HG02970 (cell line): ENCODE measurements around the gene ARID1A.
"Not testable (repeated sequence)": the region's sequence is repeated elsewhere in the genome, so short reads cannot be mapped to it uniquely, and the experiment has no call there.

Experiments
- ATAC-seq: cut with Tn5 transposase; IDR thresholded peaks from one replicate; pipeline ENCODE4 v1.9.1; 2021; ENCODE audit warnings: mild to moderate bottlenecking, moderate library complexity, moderate number of reproducible peaks; ENCODE audit not compliant: unreplicated experiment, low FRiP score

The ARID1A gene

DNA sequence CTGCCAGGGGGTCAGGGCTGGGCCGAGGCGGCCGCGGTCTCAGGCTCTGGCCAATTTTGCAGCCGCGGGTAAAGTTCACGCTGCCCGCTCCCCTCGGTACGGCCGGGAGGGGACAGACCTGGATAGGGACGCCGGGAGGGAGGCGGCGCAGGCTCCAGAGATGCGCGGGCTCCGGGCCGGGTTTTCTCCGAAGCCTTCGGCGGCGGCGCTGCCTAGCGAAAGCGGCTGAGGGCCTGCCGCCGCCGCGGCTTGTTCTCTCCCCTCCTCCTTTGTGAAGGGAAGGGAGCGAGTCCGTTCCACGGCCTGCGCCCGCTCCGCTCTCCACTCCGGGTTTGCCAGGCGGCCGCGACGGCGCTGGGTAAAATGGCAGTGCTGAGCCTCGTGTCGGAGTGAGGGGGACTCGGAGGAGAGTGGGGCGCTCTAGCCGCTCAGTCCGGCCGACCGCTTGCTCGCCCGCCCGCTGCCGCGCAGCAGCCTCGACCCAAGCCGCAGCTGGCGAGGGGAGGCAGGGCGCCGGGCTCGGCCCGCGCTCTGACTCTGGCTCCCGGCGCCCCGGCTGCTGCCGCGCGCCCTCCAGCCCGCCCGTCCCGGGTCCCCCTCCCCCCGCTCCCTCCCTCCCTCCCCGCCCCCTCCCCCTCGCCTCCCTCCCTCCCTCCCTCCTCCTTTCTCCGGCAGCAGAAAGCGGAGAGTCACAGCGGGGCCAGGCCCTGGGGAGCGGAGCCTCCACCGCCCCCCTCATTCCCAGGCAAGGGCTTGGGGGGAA is at the start of gene ARID1A:
Gene ARID1A, plus strand, starts transcription at position 660 of the 763 bp plus-strand sequence. CDS start 389 bp downstream, outside the sequence.
- peak; percentile 38 for ATAC-seq

DNA sequence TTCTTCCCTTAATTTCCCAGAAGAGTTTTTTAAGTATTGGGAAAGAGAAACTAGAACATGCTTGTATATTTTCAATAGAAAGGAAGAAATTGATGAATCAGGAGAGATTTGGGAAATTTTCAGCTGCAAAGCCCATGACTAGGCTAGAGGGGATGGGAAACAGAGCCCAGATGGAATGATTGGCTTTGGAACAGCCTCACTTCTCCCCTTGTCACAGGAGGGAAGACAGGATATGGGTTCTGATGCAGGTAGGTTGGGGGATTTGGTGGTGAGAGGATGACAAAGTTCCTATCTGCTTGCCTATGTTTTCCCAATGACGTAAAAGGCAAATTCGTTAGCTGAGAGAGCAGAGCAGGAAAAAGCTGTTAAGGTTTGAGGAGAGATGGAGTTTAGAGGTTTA is 31.0 kb upstream of the ARID1A start:
- no peak for ATAC-seq

DNA sequence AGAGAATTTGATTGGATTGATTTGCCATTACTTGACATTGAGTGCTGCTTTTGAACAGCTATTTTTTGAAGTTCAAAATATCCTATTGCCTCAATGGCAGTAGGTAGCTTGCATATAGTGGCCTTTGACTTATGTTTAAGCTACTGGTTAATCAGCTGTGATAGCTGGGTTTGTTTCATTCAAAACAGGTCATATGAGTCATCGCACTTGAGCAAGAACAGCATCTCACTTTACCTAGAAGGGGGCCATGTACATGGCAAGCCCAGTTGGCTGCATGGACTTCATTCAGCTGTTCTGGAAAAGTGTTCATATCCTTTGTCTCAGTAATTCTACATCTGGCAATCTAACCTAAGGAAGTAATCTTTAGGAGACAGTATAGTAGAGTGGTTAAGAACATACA is 29.0 kb upstream of the ARID1A start:
- ATAC-seq = no peak

DNA sequence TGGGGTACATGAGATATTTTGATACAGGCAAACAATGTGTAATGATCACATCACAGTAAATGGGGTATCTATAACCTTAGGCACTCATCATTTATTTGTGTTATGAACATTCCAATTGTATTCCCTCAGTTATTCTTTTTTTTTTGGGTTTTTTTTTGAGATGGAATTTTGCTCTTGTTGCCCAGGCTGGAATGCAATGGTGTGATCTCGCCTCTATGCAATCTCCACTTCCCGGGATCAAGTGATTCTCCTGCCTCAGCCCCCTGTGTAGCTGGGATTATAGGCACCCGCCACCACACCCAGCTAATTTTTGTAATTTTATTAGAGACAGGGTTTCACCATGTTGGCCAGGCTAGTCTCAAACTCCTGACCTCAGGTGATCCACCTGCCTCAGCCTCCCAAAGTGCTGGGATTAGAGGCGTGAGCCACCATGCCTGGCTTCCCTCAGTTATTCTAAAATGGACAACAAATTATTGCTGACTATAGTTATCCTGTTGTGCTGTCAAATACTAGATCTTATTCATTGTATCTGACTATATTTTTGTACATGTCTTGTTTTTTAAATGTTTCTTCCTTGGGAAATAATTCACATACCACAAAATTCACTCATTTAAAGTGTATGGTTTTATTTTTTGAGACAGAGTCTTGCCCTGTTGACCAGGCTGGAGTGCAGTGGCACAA is 27.6 kb upstream of the ARID1A start:
- not testable (repeated sequence) for ATAC-seq

GRCh38 chr1:26677306-26678115 is 18.3 kb upstream of the ARID1A start:
- no peak for ATAC-seq

GRCh38 chr1:26684763-26685508 is 10.9 kb upstream of the ARID1A start:
- ATAC-seq = no peak

GRCh38 chr1:26686795-26687194 is 9.0 kb upstream of the ARID1A start:
- no peak for ATAC-seq

DNA sequence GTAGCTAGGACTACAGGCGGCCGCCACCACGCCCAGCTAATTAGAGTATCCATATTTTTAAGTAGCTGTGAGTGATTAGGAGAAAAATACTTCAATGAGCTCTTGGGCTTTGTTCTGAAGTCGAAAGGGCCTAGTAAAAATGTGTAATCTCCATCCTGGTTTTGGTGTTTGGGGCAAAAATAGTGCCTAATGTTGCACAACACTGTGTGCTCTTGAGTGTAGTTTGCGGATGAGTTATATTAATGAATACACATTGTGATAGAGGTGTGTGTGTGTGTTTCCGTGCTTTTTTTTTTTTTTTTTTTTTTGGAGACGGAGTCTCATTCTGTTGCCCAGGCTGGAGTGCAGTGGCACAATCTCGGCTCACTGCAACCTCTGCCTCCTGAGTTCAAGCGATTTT is 6.3 kb upstream of the ARID1A start:
- ATAC-seq = no peak

DNA sequence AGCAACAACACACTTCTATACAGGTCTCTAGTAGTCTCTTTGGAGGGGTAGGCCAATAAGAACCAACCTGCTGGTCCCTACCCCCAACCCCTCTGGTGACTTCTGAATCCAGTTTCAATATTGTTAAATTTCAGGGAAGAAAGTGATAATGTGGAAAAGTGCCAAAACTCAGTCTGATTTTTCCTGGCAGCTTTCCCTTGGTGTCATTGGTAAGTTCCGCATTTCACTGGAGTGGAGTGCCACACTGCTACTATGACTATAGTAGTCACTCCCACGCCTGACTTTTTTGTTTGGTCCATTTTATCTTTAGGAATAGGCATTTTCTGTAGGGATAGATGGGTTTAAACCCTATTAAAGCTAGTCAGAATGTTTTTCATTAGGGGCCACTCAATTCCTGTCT is 5.7 kb upstream of the ARID1A start:
- no peak for ATAC-seq

DNA sequence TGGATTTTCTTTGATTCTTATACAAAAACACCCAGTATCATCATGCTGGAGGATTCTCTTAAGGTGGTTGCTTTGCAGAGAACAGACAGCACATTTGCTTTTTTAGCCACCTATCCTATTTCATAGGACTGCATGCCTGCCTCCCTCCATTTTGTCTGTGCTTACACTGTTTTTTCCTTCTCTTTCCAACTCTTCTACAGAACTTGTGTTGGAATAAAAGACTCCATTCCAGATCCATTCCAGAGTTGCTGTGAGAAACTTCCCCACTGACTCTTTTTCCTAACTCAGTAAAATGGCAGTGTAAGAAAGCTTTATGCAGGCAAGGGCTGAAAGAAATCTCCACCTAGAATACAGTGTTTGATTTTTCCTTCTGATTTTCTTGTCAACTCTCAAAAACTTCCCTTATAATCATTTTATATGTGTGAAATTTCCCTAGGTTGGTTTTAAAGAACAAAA is 5.2 kb upstream of the ARID1A start:
- ATAC-seq = no peak

DNA sequence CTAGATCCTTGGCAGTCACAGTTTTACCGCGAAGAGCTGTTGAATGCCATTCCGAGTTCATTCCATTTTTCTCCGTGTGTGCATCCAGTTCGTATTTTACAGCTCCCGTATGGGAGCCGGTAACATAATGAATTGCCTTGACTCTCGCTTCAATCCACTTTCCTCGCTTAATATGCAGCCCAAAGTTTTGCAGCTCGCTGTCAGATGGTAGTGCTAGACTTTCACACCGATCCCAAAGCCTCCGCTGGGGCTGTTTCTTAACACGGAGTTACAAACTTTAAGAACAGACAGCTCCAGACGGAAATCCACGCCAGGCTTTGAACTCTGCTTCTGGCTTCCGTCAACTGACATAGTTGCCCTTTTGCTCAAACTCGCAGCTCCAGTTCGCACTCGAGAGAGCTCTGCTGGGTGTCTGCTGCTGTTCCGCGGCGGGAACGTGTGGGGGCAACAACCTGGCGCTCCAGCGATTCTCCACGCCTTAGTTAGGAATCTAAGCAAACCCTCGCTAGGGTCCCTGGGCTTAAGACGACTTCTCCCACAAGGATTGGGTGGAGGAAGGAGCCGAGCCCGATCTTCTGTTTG is 3.5 kb upstream of the ARID1A start:
- no peak for ATAC-seq

GRCh38 chr1:26692793-26693490 is 2.9 kb upstream of the ARID1A start:
- ATAC-seq = no peak

DNA sequence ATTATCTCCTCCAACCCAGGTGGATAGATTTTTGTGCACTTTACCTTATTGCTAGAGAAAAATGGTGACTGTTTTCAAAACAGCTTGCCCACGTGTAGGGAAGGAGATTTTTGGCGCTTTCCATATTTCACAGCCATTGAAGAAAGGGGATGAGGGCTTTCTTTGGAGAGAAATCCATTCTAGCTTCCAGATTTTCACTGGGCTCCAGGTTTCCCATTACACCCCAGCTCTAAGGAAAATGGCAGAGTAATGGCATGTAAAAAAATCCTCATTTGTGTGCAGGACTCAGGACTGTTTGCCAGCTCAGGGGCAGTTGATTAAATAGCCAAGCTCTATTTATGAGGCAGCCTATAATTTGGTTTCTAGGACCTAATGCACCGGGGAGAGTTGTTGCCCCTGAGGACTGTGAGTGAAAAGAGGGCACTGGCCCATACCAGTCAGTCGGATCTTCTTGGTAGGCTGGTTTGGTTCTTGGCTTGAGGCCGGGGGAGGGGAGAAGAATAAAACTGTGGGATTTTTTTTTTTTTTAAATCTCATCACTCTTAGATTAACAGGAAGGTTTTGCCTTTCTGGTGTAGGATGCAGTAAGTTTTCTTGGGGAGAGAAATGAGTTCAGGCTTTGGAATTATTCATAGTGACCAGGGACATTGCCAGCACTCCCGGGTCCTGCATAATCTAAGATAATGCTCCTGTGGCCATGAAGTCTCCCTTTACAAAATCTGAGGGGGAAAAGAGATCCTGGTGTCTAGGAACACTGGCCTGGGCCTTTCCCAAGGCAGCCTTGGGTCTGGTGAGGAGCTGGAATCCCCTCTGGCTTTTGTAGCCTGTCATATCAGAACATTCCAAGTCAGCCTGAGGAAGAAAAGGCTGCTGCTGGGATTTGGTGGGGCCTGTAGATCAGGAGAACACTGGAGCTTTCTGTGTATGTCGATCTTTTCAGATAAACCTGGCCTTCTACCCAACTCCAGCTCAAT is 1.9 kb upstream of the ARID1A start:
- no peak for ATAC-seq

DNA sequence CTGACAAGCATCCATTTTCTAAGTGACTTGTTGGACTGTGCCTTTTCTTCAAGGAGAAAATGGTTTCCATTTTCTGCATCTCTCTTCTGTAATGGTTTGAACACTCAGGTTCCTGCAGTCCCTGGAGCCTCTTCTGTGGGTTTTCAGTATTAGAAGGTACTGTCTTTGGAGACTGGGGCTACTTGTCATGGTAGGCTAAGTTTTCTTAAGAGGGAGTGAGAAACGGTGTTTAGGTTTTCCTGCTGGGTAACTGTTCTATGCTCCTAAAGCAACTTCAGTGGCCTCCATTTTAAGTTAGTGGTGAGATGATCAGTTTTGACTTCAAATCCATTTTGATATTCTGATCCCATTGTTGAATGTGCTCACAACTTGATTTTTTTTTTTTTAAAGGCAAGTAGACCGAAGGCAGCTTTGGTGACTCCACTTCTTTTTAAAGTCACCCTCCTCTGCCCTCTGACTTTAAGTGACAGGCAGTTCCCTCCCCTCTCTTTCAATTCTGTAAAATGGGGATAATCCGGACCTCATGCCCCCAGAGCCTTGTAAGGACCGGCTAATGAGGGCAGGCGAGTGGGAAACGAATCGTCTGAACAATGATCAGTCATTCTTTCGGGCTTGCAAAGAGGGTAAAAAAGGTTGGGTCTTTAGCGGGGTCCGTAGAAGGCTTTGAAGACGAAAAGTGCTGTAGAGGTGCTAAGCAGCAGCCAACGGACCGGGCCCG is 1.0 kb upstream of the ARID1A start:
- no peak for ATAC-seq

- peak; percentile 3 for ATAC-seq
Measured at GRCh38 chr1:26696119-26696653, 371 bp downstream of the ARID1A start.

DNA sequence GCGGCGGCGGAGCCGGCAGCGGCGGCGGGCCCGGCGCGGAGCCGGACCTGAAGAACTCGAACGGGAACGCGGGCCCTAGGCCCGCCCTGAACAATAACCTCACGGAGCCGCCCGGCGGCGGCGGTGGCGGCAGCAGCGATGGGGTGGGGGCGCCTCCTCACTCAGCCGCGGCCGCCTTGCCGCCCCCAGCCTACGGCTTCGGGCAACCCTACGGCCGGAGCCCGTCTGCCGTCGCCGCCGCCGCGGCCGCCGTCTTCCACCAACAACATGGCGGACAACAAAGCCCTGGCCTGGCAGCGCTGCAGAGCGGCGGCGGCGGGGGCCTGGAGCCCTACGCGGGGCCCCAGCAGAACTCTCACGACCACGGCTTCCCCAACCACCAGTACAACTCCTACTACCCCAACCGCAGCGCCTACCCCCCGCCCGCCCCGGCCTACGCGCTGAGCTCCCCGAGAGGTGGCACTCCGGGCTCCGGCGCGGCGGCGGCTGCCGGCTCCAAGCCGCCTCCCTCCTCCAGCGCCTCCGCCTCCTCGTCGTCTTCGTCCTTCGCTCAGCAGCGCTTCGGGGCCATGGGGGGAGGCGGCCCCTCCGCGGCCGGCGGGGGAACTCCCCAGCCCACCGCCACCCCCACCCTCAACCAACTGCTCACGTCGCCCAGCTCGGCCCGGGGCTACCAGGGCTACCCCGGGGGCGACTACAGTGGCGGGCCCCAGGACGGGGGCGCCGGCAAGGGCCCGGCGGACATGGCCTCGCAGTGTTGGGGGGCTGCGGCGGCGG is 1.0 kb downstream of the ARID1A start:
- no peak for ATAC-seq
